ENCODE measurements around the gene AMACR. TPM values are rescaled to one million over a fixed set of nuclear protein-coding genes. Genes with fewer than 3 reads are reported as not detected.

The AMACR gene
- total and polyA plus RNA-seq, 2 experiments from 2014 or later: 6.7 to 12.6 TPM

DNA sequence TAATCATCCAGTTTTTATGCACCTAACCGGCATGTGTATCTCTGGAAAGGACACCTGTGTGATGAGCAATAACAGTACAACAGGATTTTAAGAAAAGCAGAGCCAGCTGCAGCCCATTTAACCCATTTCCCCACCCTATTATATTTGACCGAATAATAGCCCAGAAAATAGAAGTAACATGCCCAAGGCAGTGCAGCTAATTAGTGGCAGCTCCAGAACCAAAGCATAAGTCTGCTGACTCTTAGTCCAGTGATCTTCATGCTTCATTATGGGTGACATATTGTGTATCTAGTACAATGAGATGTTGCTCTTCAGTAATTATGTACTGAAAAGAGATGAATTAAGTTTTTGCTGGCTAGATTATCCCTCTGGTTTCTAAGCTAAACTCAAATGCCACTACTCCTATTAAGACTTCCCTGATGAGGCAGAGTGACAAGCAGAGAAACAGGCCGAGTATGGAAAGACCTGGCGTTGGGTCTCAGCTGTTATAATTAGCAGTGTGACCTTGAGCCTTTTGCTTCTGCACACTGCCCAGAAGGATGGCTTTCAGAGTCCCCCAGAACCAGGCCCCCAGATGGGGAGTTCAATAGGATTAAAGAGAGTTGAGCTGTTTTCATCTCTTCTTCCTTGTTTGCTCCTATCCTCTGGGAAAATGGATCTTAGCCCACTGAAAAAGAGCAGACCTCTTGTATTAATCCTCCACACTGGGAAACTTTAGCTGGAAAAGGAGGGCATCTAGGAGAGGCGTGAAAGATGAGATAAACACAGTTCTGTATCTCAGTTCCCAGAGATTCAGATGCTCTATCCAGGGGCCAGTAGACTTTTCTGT, 45.9 kb upstream of the AMACR start:
- H3K4me3 ChIP-seq: no peak overlapping the region
- H4K20me1 ChIP-seq (replicated peaks; ENCODE audit: insufficient read depth): no peaks in the 10 kb centered on the region; the same call in 1 of the 2 replicates
- H3K79me2 ChIP-seq (replicated peaks; ENCODE audit: insufficient read depth): no peaks in the 10 kb centered on the region
- H3K27me3 ChIP-seq (ENCODE audit: insufficient read depth): no peaks in the 10 kb centered on the region
- ATAC-seq: no peak
- peaks cover 8% of the 10 kb centered on the region; the same call in 1 of the 2 replicates for H3K9me2 ChIP-seq (ENCODE audit: insufficient read depth)
- no peak overlapping the region for H2AFZ ChIP-seq
- H3K4me1 ChIP-seq (ENCODE audit: insufficient read depth): no peaks in the 10 kb centered on the region
- H3K27ac ChIP-seq (ENCODE audit: low read depth): no peak overlapping the region
- no peaks in the 10 kb centered on the region for H3K4me1 Mint-ChIP-seq
- peaks cover 13% of the 10 kb centered on the region; the same call in 1 of the 2 replicates for H3K36me3 ChIP-seq (ENCODE audit: insufficient read depth)
- H3K9me3 Mint-ChIP-seq: no peaks in the 10 kb centered on the region
- no peak overlapping the region for H3K27ac Mint-ChIP-seq
- H3F3A ChIP-seq (replicated peaks; ENCODE audit: low read depth): no peaks in the 10 kb centered on the region
- H3K4me2 ChIP-seq: no peak overlapping the region
- no peak overlapping the region for H3K4me3 Mint-ChIP-seq
- DNase-seq (ENCODE audit: low spot score): no peak
- H3K36me3 Mint-ChIP-seq (ENCODE audit: low read depth): no peaks in the 10 kb centered on the region
- H3K27me3 Mint-ChIP-seq (ENCODE audit: insufficient read depth, low read depth, poor library complexity): no peaks in the 10 kb centered on the region
- no peak for TF ChIP-seq EZH2 (IDR thresholded peaks at IDR 0.05; ENCODE audit: low read depth, unreplicated experiment)
- no peak for TF ChIP-seq ZNF331 (CRISPR knock-in tag; IDR thresholded peaks at IDR 0.05; ENCODE audit: low read depth)
- no peak for TF ChIP-seq NANOG (IDR thresholded peaks at IDR 0.05; ENCODE audit: borderline replicate concordance)

DNA sequence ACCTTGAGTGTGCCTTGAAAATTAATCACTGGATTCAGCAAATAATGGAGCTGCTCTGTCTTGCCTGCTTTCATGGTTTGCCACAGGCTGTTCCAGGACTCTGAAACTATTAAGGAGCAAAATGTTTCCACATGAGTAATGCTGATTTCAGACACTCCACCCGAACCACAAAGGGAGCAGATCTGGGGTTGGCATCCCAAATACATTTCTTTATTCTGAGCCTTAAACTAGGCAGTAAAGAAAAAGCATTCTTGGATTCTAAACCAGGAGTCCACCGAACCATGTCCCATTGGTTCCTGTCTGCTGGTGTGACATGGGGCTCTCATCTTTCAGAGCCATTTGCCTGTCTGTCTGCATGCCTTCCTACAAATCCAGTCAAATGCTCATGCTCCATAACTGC, 45.3 kb upstream of the AMACR start:
- Histone ChIP-seq H3F3A (replicated peaks; ENCODE audit: low read depth) (no peaks in the 10 kb centered on the region), H3K9me2 (ENCODE audit: insufficient read depth) (peaks cover 8% of the 10 kb centered on the region; the same call in 1 of the 2 replicates), H3K4me1 (ENCODE audit: insufficient read depth) (no peaks in the 10 kb centered on the region), H3K4me3 (no peak overlapping the region), H3K27ac (ENCODE audit: low read depth) (no peak overlapping the region), H4K20me1 (replicated peaks; ENCODE audit: insufficient read depth) (no peaks in the 10 kb centered on the region), H3K36me3 (ENCODE audit: insufficient read depth) (peaks cover 13% of the 10 kb centered on the region; the same call in 1 of the 2 replicates), H3K27me3 (ENCODE audit: insufficient read depth) (no peaks in the 10 kb centered on the region), H3K4me2 (no peak overlapping the region), H2AFZ (no peak overlapping the region), H3K79me2 (replicated peaks; ENCODE audit: insufficient read depth) (no peaks in the 10 kb centered on the region)
- no peak for DNase-seq (ENCODE audit: low spot score)
- no peak for ATAC-seq
- Mint-ChIP-seq H3K36me3 (ENCODE audit: low read depth) (no peaks in the 10 kb centered on the region), H3K27ac (no peak overlapping the region), H3K27me3 (ENCODE audit: insufficient read depth, low read depth, poor library complexity) (no peaks in the 10 kb centered on the region), H3K4me3 (no peak overlapping the region), H3K9me3 (no peaks in the 10 kb centered on the region), H3K4me1 (no peaks in the 10 kb centered on the region)
- TF ChIP-seq, protein P1, sequence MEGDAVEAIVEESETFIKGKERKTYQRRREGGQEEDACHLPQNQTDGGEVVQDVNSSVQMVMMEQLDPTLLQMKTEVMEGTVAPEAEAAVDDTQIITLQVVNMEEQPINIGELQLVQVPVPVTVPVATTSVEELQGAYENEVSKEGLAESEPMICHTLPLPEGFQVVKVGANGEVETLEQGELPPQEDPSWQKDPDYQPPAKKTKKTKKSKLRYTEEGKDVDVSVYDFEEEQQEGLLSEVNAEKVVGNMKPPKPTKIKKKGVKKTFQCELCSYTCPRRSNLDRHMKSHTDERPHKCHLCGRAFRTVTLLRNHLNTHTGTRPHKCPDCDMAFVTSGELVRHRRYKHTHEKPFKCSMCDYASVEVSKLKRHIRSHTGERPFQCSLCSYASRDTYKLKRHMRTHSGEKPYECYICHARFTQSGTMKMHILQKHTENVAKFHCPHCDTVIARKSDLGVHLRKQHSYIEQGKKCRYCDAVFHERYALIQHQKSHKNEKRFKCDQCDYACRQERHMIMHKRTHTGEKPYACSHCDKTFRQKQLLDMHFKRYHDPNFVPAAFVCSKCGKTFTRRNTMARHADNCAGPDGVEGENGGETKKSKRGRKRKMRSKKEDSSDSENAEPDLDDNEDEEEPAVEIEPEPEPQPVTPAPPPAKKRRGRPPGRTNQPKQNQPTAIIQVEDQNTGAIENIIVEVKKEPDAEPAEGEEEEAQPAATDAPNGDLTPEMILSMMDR (conservative IDR thresholded peaks at IDR 0.05; ENCODE audit: low read depth in 2 of 2): no peak
- no peak for TF ChIP-seq ZNF114 (CRISPR knock-in tag; IDR thresholded peaks at IDR 0.05)
- TF ChIP-seq ZNF462 (CRISPR knock-in tag; IDR thresholded peaks at IDR 0.05): no peak
- TF ChIP-seq CREB1 (CRISPR knock-in tag; IDR thresholded peaks at IDR 0.05; ENCODE audit: low read depth): no peak
- TF ChIP-seq, protein P2, sequence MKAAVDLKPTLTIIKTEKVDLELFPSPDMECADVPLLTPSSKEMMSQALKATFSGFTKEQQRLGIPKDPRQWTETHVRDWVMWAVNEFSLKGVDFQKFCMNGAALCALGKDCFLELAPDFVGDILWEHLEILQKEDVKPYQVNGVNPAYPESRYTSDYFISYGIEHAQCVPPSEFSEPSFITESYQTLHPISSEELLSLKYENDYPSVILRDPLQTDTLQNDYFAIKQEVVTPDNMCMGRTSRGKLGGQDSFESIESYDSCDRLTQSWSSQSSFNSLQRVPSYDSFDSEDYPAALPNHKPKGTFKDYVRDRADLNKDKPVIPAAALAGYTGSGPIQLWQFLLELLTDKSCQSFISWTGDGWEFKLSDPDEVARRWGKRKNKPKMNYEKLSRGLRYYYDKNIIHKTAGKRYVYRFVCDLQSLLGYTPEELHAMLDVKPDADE (IDR thresholded peaks at IDR 0.05): no peak
- no peak for TF ChIP-seq ZNF331 (CRISPR knock-in tag; IDR thresholded peaks at IDR 0.05; ENCODE audit: low read depth)
- no peak for TF ChIP-seq EZH2 (IDR thresholded peaks at IDR 0.05; ENCODE audit: low read depth, unreplicated experiment)
